Activated T-helper 1 cell treated with anti-CD3 and anti-CD28 coated beads, Interleukin-12 subunit alpha, Interleukin-12 subunit beta, Interleukin-2, Interleukin-4 antibody, amounts not matched to agents 30 ng/mL and 10 ng/mL and 1 ng/mL, durations not matched to agents 14 hours and 24 hours and 36 hours (primary cell): ENCODE results near the gene PHF2. TPM values are rescaled to one million over a fixed set of nuclear protein-coding genes. Genes with fewer than 3 reads are reported as not detected.

ENCODE experiments used
- DNase-seq: peaks from one replicate; pipeline ENCODE4 v3.0.0; 2021; ENCODE audit warnings: low spot score
- H3K27ac Mint-ChIP-seq: one replicate; pipeline ENCODE4 v1.8.0; 2021; ENCODE audit warnings: mild to moderate bottlenecking, mixed read lengths
- H3K27me3 Mint-ChIP-seq: one replicate; pipeline ENCODE4 v1.8.0; 2022; ENCODE audit warnings: mild to moderate bottlenecking, moderate library complexity, mixed read lengths; ENCODE audit not compliant: insufficient read depth
- H3K36me3 Mint-ChIP-seq: one replicate; pipeline ENCODE4 v1.8.0; 2021; ENCODE audit warnings: low read depth, mixed read lengths
- H3K4me1 Mint-ChIP-seq: one replicate; pipeline ENCODE4 v1.8.0; 2021; ENCODE audit warnings: low read depth, mixed read lengths
- H3K4me3 Mint-ChIP-seq: one replicate; pipeline ENCODE4 v1.8.0; 2021; ENCODE audit warnings: mild to moderate bottlenecking, moderate library complexity, mixed read lengths
- H3K9me3 Mint-ChIP-seq: one replicate; pipeline ENCODE4 v1.8.0; 2021; ENCODE audit warnings: mixed read lengths
- intact Hi-C: fragments of 100-400 bp; cut with micrococcal nuclease; formaldehyde crosslinking; loops from one replicate; pipeline ENCODE4 v1.15.1; 2024
- total RNA-seq: library from RNA; stranded (reverse); gene quantifications from 2 replicates; pipeline ENCODE4 v1.2.3, GENCODE V29; 2022

PHF2 gene
- total RNA-seq, 1 donor from 2014 or later, result 24.5 TPM

DNA sequence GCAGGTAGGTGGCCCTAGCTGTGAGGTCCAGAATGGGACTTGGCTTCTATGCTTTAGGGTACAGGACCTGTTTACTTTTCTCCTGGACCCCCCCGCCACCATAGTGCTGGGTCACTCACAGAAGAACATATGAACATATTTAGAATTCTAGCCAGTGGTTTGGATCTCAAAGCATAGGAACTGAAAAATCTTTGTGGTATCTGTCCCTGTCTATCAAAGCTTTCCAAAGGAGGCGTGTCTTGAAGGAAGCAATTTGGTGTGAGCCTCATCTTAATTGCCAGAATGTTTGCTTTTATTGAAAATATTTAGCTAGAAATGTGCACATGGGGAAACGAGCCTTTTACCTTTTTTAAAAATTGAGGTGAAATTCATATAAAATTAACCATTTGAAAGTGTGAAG is 6.2 kb downstream of the PHF2 start:
- Mint-ChIP-seq H3K27ac (no peak overlapping the region), H3K4me1 (peaks cover 21% of the 10 kb centered on the region), H3K9me3 (peaks cover 23% of the 10 kb centered on the region), H3K36me3 (peaks cover 25% of the 10 kb centered on the region), H3K27me3 (no peaks in the 10 kb centered on the region), H3K4me3 (no peak overlapping the region)
- DNase-seq, result no peak
- intact Hi-C loops, result no loop called here

DNA sequence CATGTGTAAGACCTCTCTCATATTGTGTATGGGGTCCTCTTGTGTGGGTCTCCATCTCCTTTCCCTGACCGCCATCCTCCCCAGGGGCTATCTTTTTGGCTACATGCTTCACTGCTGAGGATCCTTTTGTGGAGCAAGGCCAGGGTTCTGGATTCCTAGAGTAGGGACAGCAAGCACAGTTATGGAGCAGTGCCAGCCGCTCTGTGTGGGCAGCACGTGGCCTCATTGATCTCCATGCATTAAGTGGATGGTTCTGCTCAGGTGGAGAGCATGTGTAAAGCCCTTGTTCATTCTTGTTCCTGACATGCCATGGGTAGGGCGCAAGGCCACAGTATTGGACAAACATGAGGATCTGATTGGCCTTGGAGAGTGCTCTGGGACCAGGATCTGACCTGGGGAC is 8.9 kb downstream of the PHF2 start:
- H3K27ac Mint-ChIP-seq, result no peak overlapping the region
- H3K27me3 Mint-ChIP-seq, result no peaks in the 10 kb centered on the region
- peaks cover 23% of the 10 kb centered on the region for H3K9me3 Mint-ChIP-seq
- intact Hi-C loops, result no loop called here
- peaks cover 13% of the 10 kb centered on the region for H3K4me1 Mint-ChIP-seq
- H3K4me3 Mint-ChIP-seq, result no peak overlapping the region
- H3K36me3 Mint-ChIP-seq, result peaks cover 22% of the 10 kb centered on the region
- no peak for DNase-seq

DNA sequence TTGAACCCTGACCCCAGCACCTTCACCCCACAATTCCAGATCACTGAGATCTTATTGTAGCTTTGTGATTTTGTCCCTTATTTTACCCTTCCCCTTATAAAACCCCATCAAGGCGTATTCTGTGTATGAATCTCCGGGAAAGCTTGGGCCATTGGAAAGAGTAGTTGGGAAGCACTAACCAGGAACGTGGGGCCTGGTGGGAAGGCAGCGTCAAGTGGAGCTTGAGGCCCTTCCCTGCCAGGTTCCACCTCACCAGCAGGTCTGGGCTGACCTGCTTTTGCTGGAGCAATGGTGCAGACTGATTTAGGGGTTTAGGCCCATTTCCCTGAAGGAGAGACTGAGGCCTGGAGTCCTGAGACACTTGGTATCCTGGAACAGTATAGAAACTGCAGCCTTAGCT is 9.3 kb downstream of the PHF2 start:
- no peak for DNase-seq
- intact Hi-C loops, result no loop called here
- Mint-ChIP-seq H3K4me1 (peaks cover 13% of the 10 kb centered on the region), H3K4me3 (no peak overlapping the region), H3K36me3 (peaks cover 22% of the 10 kb centered on the region), H3K27ac (no peak overlapping the region), H3K27me3 (no peaks in the 10 kb centered on the region), H3K9me3 (peaks cover 23% of the 10 kb centered on the region)

DNA sequence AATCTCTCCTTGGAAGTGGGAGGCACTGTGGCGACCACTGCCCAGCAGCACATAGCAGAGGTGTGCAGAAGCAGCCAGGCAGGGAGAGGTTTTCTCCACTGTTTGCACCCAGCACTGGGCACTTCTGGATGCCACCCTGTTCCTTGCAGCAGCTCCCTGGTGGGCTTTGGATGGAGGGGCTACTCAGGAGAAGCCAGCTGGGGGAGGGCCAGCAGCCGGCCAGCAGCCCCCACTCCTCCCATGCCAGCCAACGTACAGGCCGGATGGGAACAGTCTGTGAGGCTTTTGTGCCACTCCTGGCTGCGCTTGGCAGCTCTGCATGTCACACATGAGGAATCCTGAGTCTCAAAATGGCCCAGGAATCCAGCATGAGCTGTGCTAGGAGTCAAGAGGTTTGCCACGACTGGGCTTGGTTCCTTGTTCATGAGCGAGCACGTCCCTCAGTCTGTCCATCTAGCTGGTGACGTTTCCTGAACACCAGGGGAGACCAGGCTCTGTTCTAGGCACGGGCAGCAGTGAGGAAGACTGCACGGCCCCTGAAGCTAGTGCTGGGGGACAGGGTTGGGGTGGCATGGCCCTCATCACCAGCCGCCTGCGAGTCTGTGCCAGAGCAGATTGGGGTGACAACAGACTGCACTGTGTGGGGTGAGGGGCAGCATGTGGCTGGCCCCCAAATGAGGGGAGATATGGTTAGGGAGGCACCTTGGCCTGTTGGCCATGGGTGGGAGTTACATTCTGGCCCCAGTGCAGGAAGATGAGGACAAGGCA is 10.1 kb downstream of the PHF2 start:
- Mint-ChIP-seq H3K9me3 (peaks cover 23% of the 10 kb centered on the region), H3K4me1 (peaks cover 13% of the 10 kb centered on the region), H3K4me3 (no peak overlapping the region), H3K27me3 (no peaks in the 10 kb centered on the region), H3K36me3 (peaks cover 22% of the 10 kb centered on the region), H3K27ac (no peak overlapping the region)
- intact Hi-C loops, result no loop called here
- no peak for DNase-seq

DNA sequence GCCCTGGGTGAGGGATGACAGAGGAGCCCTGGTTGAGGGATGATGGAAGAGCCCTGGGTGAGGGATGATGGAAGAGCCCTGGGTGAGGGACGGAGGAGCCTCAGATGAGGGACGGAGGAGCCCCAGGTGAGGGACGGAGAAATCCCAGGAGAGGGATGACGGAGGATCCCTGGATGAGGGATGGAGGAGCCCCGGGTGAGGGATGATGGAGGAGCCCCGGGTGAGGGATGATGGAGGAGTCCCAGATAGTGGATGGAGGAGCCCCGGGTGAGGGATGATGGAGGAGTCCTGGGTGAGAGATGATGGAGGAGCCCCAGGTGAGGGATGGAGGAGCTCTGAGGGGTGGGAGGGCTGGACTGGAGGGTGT is 10.9 kb downstream of the PHF2 start:
- intact Hi-C loops, result no loop called here
- Mint-ChIP-seq H3K9me3 (peaks cover 23% of the 10 kb centered on the region), H3K27ac (no peak overlapping the region), H3K4me1 (peaks cover 15% of the 10 kb centered on the region), H3K27me3 (no peaks in the 10 kb centered on the region), H3K36me3 (peaks cover 22% of the 10 kb centered on the region), H3K4me3 (no peak overlapping the region)
- DNase-seq, result no peak

DNA sequence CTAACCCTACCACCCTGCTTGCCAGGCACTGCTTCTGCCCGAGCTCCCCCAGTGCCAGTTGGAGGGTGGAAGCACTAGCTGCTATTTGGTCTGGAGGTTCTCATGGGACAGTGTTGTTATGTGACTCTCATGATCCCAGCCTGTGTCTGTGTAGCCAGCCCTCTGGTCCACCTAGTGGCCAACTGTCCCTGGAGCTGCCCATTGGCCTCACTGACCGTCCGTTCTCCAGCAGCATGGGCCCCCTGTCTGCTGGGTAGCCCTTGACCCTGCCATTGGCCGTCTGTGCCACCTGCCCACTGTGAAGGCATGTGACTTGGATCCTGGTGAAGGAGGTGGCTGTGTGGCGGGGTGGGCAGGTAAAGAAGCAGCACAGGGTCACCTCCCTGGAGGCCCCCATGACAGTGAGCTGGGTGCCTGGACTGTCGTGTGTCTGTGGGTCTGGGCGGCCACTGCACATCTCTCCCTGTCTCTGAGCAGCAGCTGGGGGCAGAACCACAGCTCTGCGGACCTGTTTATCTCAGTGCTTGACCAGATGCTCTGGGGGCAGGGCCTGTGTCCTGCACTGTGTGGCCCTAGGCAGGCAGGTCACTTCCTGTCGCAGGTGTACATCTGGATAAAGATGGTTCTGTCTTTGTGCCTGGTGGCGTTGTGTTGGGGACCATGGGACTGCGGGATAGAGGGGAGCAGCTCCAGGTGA is 11.4 kb downstream of the PHF2 start:
- Mint-ChIP-seq H3K27ac (no peak overlapping the region), H3K9me3 (peaks cover 22% of the 10 kb centered on the region), H3K36me3 (peaks cover 18% of the 10 kb centered on the region), H3K4me1 (peaks cover 19% of the 10 kb centered on the region), H3K4me3 (no peak overlapping the region), H3K27me3 (no peaks in the 10 kb centered on the region)
- intact Hi-C loops, result no loop called here
- no peak for DNase-seq

DNA sequence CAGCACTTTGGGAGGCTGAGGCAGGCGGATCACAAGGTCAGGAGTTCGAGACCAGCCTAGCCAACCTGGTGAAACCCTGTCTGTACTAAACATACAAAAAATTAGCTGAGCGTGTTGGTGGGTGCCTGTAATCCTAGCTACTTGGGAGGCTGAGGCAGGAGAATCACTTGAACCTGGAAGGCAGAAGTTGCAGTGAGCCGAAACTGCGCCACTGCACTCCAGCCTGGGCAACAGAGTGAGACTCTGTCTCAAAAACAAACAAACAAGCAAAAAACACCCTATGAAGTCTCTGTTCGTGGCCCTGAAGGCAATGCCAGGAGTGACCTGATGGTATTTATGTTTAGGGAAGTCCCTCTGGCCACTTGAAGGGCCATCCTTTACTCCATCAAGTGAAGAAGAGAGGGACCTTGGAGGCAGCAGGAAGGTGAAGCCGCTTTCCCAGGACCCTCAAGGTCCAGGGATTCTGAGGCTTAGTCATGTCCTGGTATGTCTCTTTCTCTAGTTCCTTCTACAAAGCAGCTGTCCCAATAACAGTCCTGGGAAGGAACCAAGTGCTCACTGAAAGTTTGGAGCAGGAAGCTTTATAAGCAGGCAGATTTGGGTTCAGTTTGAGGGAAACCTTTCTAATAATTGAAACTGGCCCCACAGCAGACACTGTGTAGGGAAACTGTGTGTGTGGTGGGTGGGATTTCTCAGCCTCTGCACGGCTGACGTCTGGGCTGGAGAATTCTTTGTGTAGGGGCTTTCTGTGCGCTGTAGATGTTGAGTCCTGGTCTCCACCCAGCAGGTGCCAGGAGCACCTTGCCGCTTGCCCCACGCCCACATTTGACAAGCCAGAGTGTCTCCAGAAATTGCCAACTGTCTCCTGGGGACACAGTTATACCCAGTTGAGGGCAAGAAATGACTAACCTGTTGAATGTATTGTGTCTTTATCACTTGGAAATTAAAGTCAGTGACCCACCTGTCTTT is 12.5 kb downstream of the PHF2 start:
- DNase-seq, result no peak
- Mint-ChIP-seq H3K4me1 (peaks cover 24% of the 10 kb centered on the region), H3K9me3 (peaks cover 15% of the 10 kb centered on the region), H3K27me3 (no peaks in the 10 kb centered on the region), H3K4me3 (no peak overlapping the region), H3K36me3 (peaks cover 12% of the 10 kb centered on the region), H3K27ac (no peak overlapping the region)
- intact Hi-C loops, result no loop called here

DNA sequence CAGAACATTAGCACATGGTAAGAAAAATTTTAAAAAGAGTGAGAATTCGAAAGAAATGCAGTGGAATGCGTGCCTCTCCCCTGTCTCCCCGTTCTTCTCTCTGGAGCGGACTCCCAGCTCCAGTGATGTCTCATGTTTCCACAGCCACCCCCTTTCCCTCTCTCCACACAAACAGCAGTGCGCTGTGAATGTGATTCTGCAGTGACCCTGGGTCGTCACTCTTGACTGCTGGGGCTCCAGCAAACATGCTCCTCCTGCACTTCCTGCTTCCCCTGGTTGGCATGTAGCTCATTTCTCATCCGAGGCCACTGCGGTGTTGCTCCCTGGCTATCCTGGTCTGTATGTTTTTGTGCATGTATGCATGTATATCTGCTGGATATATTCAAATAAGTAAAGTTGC is 13.3 kb downstream of the PHF2 start:
- Mint-ChIP-seq H3K27ac (no peak overlapping the region), H3K9me3 (peaks cover 8% of the 10 kb centered on the region), H3K4me1 (peaks cover 26% of the 10 kb centered on the region), H3K36me3 (peaks cover 7% of the 10 kb centered on the region), H3K4me3 (no peak overlapping the region), H3K27me3 (no peaks in the 10 kb centered on the region)
- no peak for DNase-seq
- intact Hi-C loops, result no loop called here

DNA sequence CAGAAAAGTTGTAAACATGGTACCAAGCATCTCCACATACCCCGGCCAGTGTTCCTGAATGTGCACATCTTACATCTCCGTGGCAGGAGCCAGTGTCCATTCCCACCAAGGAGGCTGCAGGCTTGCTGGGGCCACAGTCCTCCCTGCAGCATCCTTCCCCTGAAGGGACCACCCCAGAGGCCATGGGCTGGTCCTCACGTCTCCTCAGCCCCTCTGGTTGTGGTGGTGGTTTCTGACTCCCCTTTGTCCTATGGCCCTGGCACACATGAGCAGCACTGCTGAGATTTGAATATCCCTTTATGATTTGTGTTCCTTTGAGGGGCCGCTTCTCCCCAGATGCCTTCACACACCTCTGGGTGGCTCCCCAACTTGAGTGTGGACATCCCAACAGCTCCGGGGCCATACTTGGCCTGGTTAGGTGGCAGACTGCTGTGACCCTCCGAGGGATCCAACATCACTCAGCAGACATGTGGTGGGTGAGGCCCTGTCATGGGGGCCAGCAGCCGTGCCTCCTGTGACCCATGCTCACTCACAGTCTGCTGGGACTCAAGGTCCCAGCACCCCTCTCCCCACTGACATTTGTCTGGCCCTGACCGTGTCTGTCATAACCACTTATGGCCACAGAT is 14.3 kb downstream of the PHF2 start:
- intact Hi-C loops, result no loop called here
- no peaks in the 10 kb centered on the region for H3K36me3 Mint-ChIP-seq
- no peak overlapping the region for H3K4me3 Mint-ChIP-seq
- H3K27me3 Mint-ChIP-seq, result no peaks in the 10 kb centered on the region
- no peaks in the 10 kb centered on the region for H3K9me3 Mint-ChIP-seq
- peaks cover 26% of the 10 kb centered on the region for H3K4me1 Mint-ChIP-seq
- no peak for DNase-seq
- H3K27ac Mint-ChIP-seq, result peak overlapping the region; percentile 40

DNA sequence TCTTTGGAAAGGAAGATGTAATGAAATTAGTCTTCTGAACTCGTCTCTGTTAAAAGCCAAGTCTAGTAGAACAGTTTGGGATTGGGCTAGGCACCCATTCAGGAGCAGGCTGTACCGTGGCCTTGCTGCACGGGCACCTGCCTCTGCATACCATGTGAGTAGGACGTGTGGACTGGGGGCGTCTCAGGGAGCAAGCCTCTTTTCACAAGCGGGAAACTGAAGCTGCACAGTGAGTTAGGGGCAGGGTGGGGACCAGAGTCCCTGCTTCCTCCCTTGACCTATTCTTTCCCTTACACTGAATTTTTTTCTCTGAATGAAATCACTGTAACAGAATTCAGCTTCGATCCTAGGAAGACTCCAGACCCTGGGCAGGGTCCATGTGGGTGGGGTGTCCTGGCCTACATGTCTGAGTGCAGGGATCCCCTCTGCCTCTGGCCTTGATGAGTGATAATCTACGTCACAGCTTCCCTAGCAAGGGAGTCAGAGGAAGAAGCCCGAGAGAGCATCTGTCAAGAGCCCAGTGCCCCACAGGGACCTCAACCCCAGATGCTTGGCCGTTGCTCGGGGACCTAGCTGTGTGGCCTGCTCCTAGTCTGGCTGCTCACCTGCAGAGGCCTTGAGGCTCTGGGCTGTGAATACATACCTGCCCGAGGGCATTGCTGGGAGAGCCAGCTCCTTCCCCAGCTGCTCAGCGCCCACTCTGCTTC is 15.1 kb downstream of the PHF2 start:
- Mint-ChIP-seq H3K27me3 (no peaks in the 10 kb centered on the region), H3K9me3 (no peaks in the 10 kb centered on the region), H3K36me3 (no peaks in the 10 kb centered on the region), H3K4me3 (no peak overlapping the region), H3K4me1 (peaks cover 26% of the 10 kb centered on the region), H3K27ac (no peak overlapping the region)
- intact Hi-C loops, result no loop called here
- no peak for DNase-seq

DNA sequence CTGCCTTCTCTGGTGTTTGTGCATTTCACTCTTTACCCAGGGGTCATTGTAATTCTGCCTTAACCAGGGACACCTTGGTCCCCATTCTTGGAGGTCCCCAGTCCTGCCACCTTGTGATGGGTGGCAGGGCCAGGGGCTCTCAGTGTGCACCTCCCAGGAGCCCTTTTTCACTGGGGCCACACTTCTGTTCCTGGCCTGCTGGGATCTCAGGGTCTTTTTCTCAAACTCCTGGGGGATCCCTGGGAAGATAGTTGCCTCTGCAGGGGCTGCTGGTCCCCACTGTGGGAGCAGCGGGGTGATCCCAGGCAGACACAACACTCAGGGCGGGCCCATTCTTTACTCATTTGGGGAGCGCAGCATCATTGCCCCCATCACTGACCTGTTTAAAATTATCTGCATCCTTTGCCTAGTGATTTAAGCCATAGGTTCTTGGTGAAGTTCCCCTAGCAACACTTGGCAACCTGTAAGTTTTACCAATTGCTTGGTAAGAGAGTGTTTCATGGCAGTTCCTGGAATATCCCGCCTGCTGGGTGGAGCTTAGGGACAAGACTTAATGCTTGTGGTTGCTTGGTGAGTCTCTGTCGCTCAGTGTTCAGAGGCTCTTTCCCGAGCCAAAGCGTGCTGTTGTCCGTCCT is 15.7 kb downstream of the PHF2 start:
- Mint-ChIP-seq H3K4me3 (no peak overlapping the region), H3K9me3 (no peaks in the 10 kb centered on the region), H3K27ac (no peak overlapping the region), H3K27me3 (no peaks in the 10 kb centered on the region), H3K4me1 (peaks cover 26% of the 10 kb centered on the region), H3K36me3 (no peaks in the 10 kb centered on the region)
- intact Hi-C loops, result no loop called here
- DNase-seq, result no peak

DNA sequence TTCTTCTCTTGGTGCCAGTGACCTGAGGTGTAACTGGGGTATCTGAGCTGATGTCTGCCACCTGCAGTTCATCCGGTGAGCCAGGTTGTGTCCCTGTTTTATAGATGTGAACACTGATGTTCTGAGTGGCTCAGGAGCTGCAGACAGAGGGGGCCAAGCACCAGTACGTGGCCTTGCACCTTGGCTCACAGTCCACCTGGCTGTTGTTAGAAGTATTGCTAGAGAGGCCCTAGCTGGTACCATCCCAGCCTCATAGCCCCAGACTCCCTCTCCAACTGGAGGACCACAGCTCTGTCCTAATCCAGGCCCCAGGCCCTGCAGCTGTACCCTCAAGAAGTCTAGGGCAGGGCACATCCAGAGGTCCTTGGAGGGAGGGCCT is 16.2 kb downstream of the PHF2 start:
- Mint-ChIP-seq H3K4me1 (peaks cover 26% of the 10 kb centered on the region), H3K36me3 (no peaks in the 10 kb centered on the region), H3K27ac (no peak overlapping the region), H3K9me3 (no peaks in the 10 kb centered on the region), H3K4me3 (no peak overlapping the region), H3K27me3 (no peaks in the 10 kb centered on the region)
- no peak for DNase-seq
- intact Hi-C loops, result no loop called here
